ENCODE results near the gene FGF13. TPM values are rescaled to one million over a fixed set of nuclear protein-coding genes. Genes with fewer than 3 reads are reported as not detected.

The FGF13 gene
- total RNA-seq, 1 donor from 2014 or later: 6.8 TPM

DNA sequence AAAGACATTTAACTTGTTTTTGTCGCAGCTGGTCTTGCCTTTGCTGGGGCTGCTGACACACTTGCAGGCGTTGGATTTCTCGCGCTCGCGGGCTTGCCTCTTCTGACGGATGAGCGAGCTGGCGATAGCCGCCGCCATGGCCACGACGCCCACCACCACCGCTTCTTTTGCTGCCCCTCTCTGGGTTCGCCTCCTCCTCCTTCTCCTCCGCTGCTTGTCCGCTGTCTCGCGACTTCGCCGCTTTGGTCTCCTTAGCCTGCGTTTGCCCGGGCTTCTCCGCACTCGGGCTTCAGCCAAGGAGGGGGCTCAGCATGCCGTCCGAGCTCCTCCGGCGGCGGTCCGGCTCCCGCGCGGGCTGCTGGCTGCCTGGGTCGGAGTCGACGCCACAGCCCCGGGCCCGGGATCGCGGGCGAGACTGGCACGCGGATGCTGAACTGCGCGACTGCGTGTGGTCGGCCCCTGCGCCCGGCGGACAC lies 613 bp downstream of the FGF13 start:
- H3K4me3 ChIP-seq (ENCODE audit: low read depth, low read length): no peak overlapping the region
- FAIRE-seq (no peak), DNase-seq (ENCODE audit: low read depth) (no peak)
- no peaks in the 10 kb centered on the region for H3K36me3 ChIP-seq (ENCODE audit: control insufficient read depth, insufficient read depth, low read length)
- TF ChIP-seq, protein P1, sequence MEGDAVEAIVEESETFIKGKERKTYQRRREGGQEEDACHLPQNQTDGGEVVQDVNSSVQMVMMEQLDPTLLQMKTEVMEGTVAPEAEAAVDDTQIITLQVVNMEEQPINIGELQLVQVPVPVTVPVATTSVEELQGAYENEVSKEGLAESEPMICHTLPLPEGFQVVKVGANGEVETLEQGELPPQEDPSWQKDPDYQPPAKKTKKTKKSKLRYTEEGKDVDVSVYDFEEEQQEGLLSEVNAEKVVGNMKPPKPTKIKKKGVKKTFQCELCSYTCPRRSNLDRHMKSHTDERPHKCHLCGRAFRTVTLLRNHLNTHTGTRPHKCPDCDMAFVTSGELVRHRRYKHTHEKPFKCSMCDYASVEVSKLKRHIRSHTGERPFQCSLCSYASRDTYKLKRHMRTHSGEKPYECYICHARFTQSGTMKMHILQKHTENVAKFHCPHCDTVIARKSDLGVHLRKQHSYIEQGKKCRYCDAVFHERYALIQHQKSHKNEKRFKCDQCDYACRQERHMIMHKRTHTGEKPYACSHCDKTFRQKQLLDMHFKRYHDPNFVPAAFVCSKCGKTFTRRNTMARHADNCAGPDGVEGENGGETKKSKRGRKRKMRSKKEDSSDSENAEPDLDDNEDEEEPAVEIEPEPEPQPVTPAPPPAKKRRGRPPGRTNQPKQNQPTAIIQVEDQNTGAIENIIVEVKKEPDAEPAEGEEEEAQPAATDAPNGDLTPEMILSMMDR (IDR thresholded peaks at IDR 0.05; ENCODE audit: insufficient read depth, low read length, severe bottlenecking): no peak
- peaks cover 10% of the 10 kb centered on the region for H3K27me3 ChIP-seq (ENCODE audit: control insufficient read depth, insufficient read depth, low read length)

DNA sequence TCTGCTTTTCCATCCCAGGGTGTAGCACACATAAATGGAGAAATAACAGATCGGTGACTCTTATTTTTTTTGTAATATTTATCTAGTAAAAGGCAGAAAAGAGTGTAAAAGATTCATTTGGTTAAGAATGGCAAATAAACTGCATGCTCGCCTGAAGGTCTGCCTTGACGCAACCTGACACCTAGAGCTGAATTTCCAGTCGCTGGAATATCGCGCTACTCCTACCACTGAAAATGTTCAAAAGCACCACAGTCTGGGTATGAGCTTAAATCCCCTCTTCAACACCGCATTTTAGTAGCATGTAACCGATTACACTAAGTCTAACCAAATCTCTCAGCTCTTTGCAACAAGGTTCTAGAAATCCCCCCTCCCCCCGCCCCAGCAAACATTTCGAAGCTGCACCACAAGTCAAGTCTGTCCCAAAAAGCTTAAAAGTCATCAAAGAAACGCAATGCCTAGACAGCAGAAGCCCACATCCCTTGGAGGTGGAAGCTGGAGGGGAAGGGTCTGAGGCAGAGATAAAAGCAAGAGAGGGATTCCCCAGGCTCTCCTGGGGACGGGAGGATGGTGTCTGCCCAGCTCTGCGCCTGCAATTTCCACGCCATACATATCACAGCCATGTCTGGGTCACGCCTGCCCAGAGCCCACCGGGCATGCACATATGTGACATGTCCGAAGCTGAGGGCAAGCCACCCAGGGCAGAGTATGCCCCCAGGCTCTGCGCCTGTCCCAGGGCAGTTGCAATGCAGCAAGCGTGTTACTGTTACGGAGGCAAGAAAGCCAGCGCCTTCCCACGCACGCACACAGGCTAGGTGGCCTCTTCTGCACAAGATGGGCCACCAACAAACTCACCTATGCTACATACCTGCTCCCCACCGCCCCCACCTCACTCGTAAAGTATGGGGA lies 1.4 kb downstream of the FGF13 start:
- Histone ChIP-seq H3K27me3 (ENCODE audit: control insufficient read depth, insufficient read depth, low read length) (peaks cover 10% of the 10 kb centered on the region), H3K36me3 (ENCODE audit: control insufficient read depth, insufficient read depth, low read length) (no peaks in the 10 kb centered on the region), H3K4me3 (ENCODE audit: low read depth, low read length) (no peak overlapping the region)
- DNase-seq (ENCODE audit: low read depth) (no peak), FAIRE-seq (no peak)
- TF ChIP-seq, protein P1 (IDR thresholded peaks at IDR 0.05; ENCODE audit: insufficient read depth, low read length, severe bottlenecking): no peak

DNA sequence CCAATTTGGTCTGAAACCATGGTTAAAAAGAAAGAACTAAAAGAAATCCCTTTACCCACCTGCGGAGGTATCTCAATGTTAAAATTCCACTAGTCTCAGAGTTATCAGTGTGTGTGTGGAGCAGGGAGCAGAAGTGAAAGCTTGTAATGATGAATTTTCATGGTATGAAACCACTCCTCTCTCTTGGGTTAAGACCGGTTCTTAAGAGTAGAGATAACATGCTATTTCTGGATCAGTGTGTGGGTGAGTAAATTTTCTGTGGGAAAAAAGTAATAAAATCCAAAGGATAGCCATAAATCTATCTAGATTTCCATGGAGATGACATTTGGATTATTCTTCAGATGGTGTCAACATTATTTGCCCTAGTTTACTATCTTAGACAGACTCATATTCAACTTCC lies 3.2 kb downstream of the FGF13 start:
- TF ChIP-seq, protein P1 (IDR thresholded peaks at IDR 0.05; ENCODE audit: insufficient read depth, low read length, severe bottlenecking): no peak
- FAIRE-seq: no peak
- no peak overlapping the region for H3K4me3 ChIP-seq (ENCODE audit: low read depth, low read length)
- no peaks in the 10 kb centered on the region for H3K36me3 ChIP-seq (ENCODE audit: control insufficient read depth, insufficient read depth, low read length)
- DNase-seq (ENCODE audit: low read depth): no peak
- H3K27me3 ChIP-seq (ENCODE audit: control insufficient read depth, insufficient read depth, low read length): peaks cover 10% of the 10 kb centered on the region

DNA sequence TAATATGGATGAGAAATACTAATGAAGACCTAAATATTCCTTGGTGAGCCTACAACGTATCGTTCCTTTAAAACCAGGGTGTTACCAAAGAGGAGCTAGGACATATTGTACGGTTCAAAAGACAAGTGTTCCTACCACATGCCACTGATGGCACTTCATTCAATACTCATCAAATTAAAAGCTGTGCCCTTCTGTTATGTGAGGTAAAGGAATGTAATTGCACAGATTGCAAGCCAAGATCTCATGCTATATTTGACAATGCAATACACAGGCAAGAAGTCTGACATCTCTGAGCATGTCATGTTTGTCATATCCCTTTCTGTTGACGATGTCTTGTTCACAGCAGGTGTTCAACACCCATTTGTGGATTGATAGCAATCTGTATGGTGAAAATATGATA lies 6.9 kb downstream of the FGF13 start:
- TF ChIP-seq, protein P1 (IDR thresholded peaks at IDR 0.05; ENCODE audit: insufficient read depth, low read length, severe bottlenecking): no peak
- Histone ChIP-seq H3K4me3 (ENCODE audit: low read depth, low read length) (no peak overlapping the region), H3K36me3 (ENCODE audit: control insufficient read depth, insufficient read depth, low read length) (no peaks in the 10 kb centered on the region), H3K27me3 (ENCODE audit: control insufficient read depth, insufficient read depth, low read length) (no peaks in the 10 kb centered on the region)
- no peak for DNase-seq (ENCODE audit: low read depth)
- no peak for FAIRE-seq

DNA sequence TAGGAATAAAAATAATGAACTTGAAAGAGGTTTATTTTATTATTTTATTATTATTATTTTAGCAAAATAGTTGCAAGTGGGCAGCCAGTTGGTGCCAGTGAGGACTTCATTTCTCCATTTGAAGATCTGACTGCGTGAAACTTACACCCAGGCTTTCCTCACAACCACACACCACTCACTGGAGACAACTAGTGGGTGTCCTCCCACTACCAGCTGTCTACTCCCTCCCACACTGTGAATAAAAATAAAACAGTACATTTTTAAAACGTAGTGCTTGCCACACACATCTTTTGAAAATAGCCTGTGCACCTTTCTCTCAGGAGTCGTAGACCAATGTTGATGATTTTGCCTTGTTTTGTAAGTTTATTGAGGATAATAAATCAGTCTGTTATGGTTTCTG lies 7.4 kb downstream of the FGF13 start:
- Histone ChIP-seq H3K4me3 (ENCODE audit: low read depth, low read length) (no peak overlapping the region), H3K36me3 (ENCODE audit: control insufficient read depth, insufficient read depth, low read length) (no peaks in the 10 kb centered on the region), H3K27me3 (ENCODE audit: control insufficient read depth, insufficient read depth, low read length) (no peaks in the 10 kb centered on the region)
- TF ChIP-seq, protein P1 (IDR thresholded peaks at IDR 0.05; ENCODE audit: insufficient read depth, low read length, severe bottlenecking): no peak
- DNase-seq (ENCODE audit: low read depth): no peak
- no peak for FAIRE-seq

Measured in bronchial epithelial cell (primary cell).